ENCODE data around the gene PLS1.
"Not testable (repeated sequence)": the region's sequence is repeated elsewhere in the genome, so short reads cannot be mapped to it uniquely, and the experiment has no call there.

PLS1 gene

DNA sequence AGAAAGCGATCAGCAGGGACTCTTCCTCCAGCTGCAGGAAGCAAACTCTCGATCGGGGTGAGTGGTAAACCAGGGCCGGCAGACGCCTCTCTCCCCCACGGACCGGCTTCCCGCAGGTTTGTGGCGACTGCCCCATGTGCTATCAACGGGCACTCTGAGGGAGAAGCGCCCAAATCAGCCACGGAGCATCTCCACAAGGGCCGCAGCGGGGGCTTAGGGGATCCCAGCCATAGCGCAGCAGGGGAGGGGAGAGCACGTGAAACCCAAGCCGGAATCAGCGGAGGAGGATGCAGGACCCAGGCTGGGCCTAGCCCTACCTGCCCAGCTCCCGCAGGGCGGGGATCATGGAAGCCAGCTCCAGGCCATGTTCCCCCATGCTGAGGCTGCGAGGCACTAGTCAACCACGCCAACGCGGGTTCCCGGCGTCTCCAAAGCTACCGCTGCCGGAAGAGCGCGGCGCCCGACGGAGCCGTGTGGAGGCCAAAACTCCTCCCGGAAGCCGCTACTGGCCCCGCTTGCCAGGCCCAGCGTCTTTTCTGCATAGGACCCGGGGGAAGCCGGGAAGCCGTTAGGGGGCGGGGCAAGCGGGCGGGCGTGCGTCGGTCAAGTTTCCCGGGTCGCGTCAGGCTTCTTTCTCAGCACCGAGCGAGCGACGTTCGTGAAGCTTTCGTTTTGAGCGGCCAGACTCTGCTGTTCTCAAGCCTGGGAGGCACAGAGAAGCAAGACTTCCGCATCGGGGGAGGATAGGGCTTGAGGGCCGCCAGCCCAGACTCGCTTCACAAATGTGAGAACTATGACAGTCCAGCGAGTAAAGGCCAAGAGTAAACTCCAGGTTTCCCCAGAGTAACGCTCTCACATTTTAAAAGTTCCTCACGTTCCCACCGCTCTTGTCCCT, 17.6 kb upstream of the PLS1 start, which contains the start of gene ATR:
Gene ATR (minus strand): TSS at position 405 of the 895 bp plus-strand sequence. CDS start 29 bp downstream, at position 376.
- peak; percentile 98 for DNase-seq
- no peaks in the 10 kb centered on the region for H3K9me3 Mint-ChIP-seq
- peaks cover 20% of the 10 kb centered on the region for H3K27me3 Mint-ChIP-seq
- H3K4me1 Mint-ChIP-seq = peaks cover 46% of the 10 kb centered on the region
- H3K27ac Mint-ChIP-seq = peak within 1 kb of the TSS; percentile 99
- CTCF ChIA-PET = interaction anchor here (1.3 kb wide), 1 partner anchor 10 kb away, joined by 4 read pairs; no protein-coding TSS in a partner anchor
- peaks cover 9% of the 10 kb centered on the region for H3K36me3 Mint-ChIP-seq
- H3K4me3 Mint-ChIP-seq = peak within 1 kb of the TSS; percentile 98

DNA sequence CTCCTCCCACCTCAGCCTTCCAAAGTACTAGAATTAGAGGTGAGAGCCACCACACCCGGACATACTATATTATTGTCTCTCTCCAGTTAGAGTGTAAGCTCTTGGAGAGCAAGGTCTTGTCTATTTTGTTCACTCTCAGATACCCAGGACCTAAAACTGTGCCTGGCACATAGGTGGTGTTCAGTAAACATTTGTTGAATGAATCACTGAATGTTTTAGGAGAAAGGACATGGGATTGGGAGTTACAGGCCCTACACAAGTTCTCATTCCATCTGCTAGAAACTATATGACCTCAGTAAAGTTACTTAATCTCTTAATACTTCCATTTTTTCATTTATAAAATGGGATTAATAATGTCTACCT, 16.2 kb upstream of the PLS1 start:
- CTCF ChIA-PET = no interaction called here
- Mint-ChIP-seq H3K4me1 (peaks cover 38% of the 10 kb centered on the region), H3K36me3 (peaks cover 6% of the 10 kb centered on the region), H3K27me3 (peaks cover 32% of the 10 kb centered on the region), H3K4me3 (peak overlapping the region; percentile 98), H3K9me3 (no peaks in the 10 kb centered on the region), H3K27ac (peak overlapping the region; percentile 99)
- DNase-seq = no peak

DNA sequence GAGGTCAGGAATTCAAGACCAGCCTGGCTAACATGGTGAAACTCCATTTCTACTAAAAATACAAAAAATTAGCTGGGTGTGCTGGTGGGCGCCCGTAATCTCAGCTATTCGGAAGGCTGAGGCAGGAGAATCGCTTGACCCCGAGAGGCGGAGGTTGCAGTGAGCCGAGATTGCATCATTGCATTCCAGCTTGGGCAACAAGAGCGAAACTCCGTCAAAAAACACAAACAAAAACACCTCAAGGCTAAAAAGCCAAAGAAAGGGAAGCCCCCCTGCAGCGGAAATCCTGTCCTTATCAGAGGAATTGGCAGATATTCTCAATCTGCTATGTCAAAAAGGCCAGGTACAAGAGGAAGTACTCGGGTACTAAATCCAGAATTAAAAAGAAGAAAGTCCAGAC, 15.1 kb upstream of the PLS1 start:
- peaks cover 36% of the 10 kb centered on the region for H3K27me3 Mint-ChIP-seq
- H3K4me1 Mint-ChIP-seq = peaks cover 30% of the 10 kb centered on the region
- H3K36me3 Mint-ChIP-seq, H3K4me3 Mint-ChIP-seq, H3K27ac Mint-ChIP-seq, CTCF ChIA-PET, H3K9me3 Mint-ChIP-seq, DNase-seq: not testable (repeated sequence)

DNA sequence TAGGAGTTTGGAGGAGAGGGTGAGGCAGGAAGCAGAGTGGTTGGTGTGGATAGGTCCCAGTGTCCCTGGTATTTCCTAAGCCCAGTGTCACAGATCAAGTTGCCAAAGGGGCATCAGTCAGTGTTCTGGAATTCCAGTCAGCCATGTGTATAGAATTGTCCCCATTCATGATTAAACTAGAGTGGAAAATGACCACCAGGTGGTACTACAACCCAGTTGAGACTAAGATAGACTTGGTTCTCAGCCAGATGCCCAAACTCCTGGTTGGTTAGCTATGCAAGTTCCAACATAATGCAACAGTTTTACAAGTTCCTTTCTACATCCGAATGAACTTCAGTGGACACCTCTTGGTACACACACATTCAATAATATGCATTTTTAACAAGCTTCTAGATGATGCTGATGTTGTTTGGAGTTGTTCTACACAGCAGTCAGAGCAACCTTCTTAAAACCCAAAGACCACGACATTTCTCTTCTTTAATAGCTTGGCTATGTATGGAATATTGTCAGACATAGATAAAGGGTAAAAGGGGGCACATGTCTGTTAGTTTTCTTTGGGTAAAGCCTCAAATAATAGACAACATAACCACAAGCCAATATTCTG, 9.3 kb upstream of the PLS1 start:
- DNase-seq = peak; percentile 36
- Mint-ChIP-seq H3K27me3 (peaks cover 33% of the 10 kb centered on the region), H3K4me3 (no peak overlapping the region), H3K9me3 (no peaks in the 10 kb centered on the region), H3K36me3 (no peaks in the 10 kb centered on the region), H3K4me1 (no peaks in the 10 kb centered on the region), H3K27ac (no peak overlapping the region)
- CTCF ChIA-PET = interaction anchor here (0.7 to 1.2 kb wide), 5 partner anchors 11 to 404 kb away, joined by 3 to 7 read pairs (median 3); no protein-coding TSS in a partner anchor

DNA sequence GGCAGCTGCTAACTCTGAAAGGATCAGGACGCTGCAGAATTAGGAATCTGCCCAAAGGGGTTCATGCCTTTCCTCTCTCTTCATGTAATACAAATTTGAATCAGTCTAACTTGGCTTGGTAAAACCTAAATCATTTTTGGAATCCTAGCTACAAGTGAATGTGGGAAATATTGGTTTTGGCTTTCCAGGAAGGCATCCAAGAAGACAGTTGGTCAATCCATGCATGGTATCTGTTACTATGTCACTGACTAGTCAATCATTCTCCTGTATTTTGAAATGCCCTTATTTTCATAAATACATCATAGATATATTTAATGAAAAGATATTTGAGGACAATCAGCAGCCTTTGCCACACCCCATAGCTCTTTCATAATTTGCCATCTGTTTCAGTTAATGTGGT, 7.5 kb upstream of the PLS1 start:
- CTCF ChIA-PET = interaction anchor here (0.8 to 1.7 kb wide), 4 partner anchors 10 to 317 kb away, joined by 3 to 6 read pairs (median 4); partner anchors contain the start of gene ATR
- no peak overlapping the region for H3K27ac Mint-ChIP-seq
- H3K4me3 Mint-ChIP-seq = no peak overlapping the region

DNA sequence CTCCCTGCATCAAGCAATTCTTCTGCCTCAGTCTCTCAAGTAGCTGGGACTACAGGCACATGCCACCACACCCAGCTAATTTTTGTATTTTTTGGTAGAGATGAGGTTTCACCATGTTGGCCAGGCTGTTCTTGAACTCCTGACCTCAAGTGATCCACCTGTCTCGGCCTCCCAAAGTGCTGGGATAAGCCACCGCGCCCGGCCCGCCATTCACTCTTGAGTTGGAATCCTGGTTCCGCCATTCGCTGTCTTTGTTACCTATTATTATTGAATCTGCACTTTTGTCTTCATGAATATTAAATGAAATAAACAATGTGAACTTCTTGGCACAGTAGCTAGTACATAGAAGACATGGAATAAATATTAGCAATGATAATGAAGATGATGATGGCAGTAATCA, 3.9 kb upstream of the PLS1 start:
- H3K9me3 Mint-ChIP-seq, H3K36me3 Mint-ChIP-seq, DNase-seq, H3K27ac Mint-ChIP-seq, H3K4me3 Mint-ChIP-seq: not testable (repeated sequence)
- peaks cover 18% of the 10 kb centered on the region for H3K27me3 Mint-ChIP-seq
- H3K4me1 Mint-ChIP-seq = peaks cover 13% of the 10 kb centered on the region
- CTCF ChIA-PET = interaction anchor here (1.2 to 1.8 kb wide), 2 partner anchors 10 to 237 kb away, joined by 3 to 4 read pairs; no protein-coding TSS in a partner anchor

More for the DNA sequence above, 7.5 kb upstream of the PLS1 start:
- DNase-seq = no peak
- H3K36me3 Mint-ChIP-seq = no peaks in the 10 kb centered on the region
- no peaks in the 10 kb centered on the region for H3K9me3 Mint-ChIP-seq
- H3K27me3 Mint-ChIP-seq = peaks cover 24% of the 10 kb centered on the region
- no peaks in the 10 kb centered on the region for H3K4me1 Mint-ChIP-seq

DNA sequence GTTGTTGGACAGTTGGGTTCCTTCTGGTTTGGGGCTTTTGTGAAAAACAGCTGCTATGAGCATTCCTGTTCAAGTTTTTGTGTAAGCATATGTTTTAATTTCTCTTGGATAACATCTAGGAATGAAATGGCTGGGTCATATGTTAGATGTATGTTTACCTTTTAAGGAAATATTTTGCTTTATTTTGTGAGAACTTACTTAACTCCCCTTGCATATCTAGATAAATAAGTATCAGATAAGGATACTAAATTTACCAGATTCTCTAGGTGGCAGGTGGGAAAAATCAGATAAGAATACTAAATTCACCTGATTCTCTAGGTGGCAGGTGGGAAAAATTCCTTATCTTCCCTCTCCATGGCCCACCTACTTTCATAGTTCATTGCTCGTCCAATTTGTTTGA, 1.1 kb upstream of the PLS1 start:
- DNase-seq = no peak
- peaks cover 13% of the 10 kb centered on the region for H3K4me1 Mint-ChIP-seq
- CTCF ChIA-PET = no interaction called here
- no peaks in the 10 kb centered on the region for H3K36me3 Mint-ChIP-seq
- H3K27me3 Mint-ChIP-seq = peaks cover 11% of the 10 kb centered on the region
- H3K9me3 Mint-ChIP-seq = no peaks in the 10 kb centered on the region
- peak overlapping the region; percentile 94 for H3K4me3 Mint-ChIP-seq
- H3K27ac Mint-ChIP-seq = no peak overlapping the region

DNA sequence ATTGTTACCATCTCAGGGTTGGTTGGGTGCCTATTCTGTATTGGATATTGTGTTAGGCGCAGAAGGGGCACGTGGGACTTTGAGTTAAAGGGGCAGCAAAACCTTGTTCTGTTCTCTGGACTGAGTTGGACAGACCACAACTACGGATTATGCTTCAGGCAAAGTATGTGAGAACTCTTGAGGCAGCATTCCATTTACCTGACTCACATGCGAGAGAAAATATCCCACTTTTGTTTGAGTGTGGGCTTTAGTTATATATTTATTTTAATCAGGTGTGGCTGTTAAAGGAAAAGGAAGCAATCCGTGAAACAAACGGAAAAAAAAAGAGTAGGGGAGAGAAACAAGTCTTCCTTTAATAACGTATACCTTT, 627 bp upstream of the PLS1 start:
- no peak overlapping the region for H3K27ac Mint-ChIP-seq
- CTCF ChIA-PET = no interaction called here
- no peaks in the 10 kb centered on the region for H3K9me3 Mint-ChIP-seq
- H3K36me3 Mint-ChIP-seq = no peaks in the 10 kb centered on the region
- peaks cover 11% of the 10 kb centered on the region for H3K27me3 Mint-ChIP-seq
- peak overlapping the region; percentile 94 for H3K4me3 Mint-ChIP-seq
- peaks cover 13% of the 10 kb centered on the region for H3K4me1 Mint-ChIP-seq
- DNase-seq = no peak

DNA sequence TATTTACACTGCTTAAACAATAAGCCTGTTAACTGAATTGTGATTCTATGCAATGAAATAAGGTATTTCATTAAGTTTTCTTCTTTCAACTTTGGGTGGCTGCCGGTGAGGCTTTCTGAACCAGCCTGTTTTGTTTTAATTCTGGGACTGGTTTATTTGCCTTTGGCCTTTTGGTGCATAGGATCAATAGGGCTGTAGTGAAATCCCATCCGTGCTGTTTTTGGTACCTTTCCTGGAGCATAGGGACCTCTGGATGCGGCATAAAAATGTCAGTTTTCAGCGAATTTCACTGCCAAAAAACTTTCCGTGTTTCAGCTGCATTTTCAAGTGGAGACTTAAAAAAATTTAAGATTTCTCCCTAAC, 514 bp downstream of the PLS1 start:
- Mint-ChIP-seq H3K27ac (no peak overlapping the region), H3K27me3 (peaks cover 11% of the 10 kb centered on the region)
- CTCF ChIA-PET = no interaction called here

DNA sequence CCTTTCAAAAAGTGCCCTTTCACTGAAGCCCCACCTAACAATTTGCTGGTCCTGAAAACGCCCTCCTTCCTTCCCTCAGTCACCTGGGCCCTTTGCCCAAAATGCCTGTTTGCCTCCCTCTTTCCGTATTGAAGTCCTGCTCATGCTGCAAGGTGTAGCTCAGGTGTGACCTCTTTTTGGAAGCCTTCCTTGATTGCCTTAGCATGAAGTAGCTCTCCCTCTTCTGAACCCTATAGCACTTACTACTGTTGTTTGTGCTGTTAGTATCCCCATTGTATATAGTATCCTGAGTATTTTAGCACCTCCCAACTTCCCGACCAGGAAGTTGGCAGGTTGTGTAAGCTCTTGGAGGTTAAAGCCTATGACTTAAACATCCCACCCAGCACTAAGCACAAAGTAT, 1.7 kb downstream of the PLS1 start:
- Mint-ChIP-seq H3K27ac (no peak overlapping the region), H3K36me3 (no peaks in the 10 kb centered on the region), H3K27me3 (peaks cover 10% of the 10 kb centered on the region), H3K4me1 (peaks cover 13% of the 10 kb centered on the region), H3K9me3 (no peaks in the 10 kb centered on the region), H3K4me3 (no peak overlapping the region)
- CTCF ChIA-PET = interaction anchor here (1.0 kb wide), 1 partner anchor 11 kb away, joined by 3 read pairs; no protein-coding TSS in a partner anchor
- no peak for DNase-seq

More for the DNA sequence above, 514 bp downstream of the PLS1 start:
- Mint-ChIP-seq H3K4me3 (peak overlapping the region; percentile 94), H3K4me1 (peaks cover 13% of the 10 kb centered on the region), H3K36me3 (no peaks in the 10 kb centered on the region), H3K9me3 (no peaks in the 10 kb centered on the region)
- no peak for DNase-seq

DNA sequence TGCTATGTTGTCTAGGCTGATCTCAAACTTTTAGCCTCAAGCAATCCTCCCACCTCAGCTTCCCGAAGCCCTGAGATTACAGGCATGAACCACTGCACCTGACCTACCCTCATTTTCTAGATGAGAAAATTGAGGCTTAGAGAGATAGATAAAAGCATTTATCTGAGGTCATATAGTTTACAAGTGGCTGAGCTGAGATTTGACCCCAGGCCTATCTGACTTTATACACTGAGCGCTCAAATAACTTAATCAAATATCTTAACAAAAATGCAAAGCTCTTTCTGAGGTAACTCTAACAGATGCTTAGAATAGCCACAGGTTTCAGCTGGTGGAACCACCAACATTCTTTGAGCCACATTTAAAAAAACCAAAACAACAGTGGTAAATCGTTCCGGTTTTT, 5.5 kb downstream of the PLS1 start:
- no peak overlapping the region for H3K27ac Mint-ChIP-seq
- no peak overlapping the region for H3K4me3 Mint-ChIP-seq
- H3K36me3 Mint-ChIP-seq = no peaks in the 10 kb centered on the region
- H3K4me1 Mint-ChIP-seq = peaks cover 5% of the 10 kb centered on the region
- no peaks in the 10 kb centered on the region for H3K27me3 Mint-ChIP-seq
- DNase-seq = no peak
- CTCF ChIA-PET = interaction anchor here (1.2 kb wide), 1 partner anchor 13 kb away, joined by 4 read pairs; no protein-coding TSS in a partner anchor
- no peaks in the 10 kb centered on the region for H3K9me3 Mint-ChIP-seq

DNA sequence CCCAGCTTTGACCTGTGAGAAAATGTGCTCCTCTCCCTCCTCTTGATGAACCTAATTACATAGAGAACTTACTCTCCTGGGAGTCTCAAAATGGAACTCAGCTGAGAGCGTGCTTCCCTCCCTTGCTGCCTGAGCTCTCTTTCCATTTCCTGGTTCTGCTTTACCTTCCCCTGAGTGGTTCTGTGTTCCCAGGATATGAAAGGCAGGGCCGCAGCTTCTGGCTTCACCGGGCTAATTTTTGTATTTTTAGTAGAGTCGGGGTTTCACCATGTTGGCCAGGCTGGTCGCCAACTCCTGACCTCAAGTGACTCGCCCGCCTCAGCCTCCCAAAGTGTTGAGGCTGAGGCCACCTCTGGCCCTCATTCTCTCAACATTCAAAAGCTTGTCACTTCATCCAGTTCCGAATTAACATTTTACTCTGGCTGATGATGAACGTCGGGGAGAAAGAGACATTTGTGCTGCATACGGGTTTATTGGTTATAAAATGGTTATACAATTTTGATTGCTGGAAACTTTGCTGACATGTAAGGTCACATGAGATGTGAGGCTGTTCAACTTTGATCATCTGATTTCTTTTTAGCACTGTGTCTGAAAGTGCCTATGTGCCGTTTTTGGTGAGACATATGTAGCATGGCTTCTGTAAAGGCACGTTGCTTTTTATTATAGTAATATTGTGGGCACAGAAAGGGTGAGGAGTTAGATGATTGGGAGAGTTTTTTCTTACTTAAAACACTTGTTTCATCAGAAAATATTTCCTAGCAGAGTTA, 6.6 kb downstream of the PLS1 start:
- Mint-ChIP-seq H3K36me3 (no peaks in the 10 kb centered on the region), H3K27ac (no peak overlapping the region), H3K27me3 (no peaks in the 10 kb centered on the region), H3K9me3 (no peaks in the 10 kb centered on the region), H3K4me1 (no peaks in the 10 kb centered on the region), H3K4me3 (no peak overlapping the region)
- no peak for DNase-seq
- CTCF ChIA-PET = interaction anchor here (0.9 to 1.2 kb wide), 2 partner anchors 14 to 26 kb away, joined by 3 to 4 read pairs; no protein-coding TSS in a partner anchor

DNA sequence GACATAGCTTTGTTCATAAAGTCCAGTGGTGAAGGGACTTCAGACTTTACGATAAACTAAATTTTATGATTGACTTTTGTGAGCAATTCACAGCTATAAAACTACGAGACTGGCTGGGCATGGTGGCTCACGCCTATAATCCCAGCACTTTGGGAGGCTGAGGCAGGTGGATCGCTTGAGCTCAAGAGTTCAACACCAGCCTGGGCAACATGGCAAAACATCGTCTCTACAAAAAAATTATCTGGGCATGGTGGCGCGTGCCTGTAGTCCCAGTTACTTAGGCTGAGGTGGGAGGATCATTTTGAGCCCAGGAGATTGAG, 7.2 kb downstream of the PLS1 start:
- CTCF ChIA-PET, H3K4me3 Mint-ChIP-seq, H3K9me3 Mint-ChIP-seq, DNase-seq, H3K27me3 Mint-ChIP-seq, H3K27ac Mint-ChIP-seq, H3K4me1 Mint-ChIP-seq, H3K36me3 Mint-ChIP-seq: not testable (repeated sequence)

DNA sequence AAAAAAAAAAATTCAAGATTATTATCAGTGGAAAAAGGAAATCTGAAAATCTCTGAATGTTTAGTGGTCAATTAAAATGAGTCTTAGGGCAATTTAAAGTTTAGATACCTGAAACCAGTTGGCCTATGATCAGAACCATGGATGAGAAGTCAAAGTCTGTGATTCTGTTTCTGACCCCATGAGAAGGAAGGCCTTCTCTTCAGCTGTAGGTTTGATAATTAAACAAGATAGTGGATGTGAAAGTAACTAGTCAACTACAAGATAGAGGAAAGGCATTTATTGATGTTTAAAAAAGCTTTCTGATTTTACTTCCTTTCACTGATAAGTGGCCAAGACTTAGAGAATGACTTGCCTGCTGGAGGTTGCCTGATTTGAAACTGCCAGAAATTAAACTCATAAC, 8.7 kb downstream of the PLS1 start:
- no peak for DNase-seq
- H3K4me3 Mint-ChIP-seq = no peak overlapping the region
- CTCF ChIA-PET = no interaction called here
- no peaks in the 10 kb centered on the region for H3K36me3 Mint-ChIP-seq
- no peaks in the 10 kb centered on the region for H3K27me3 Mint-ChIP-seq
- H3K27ac Mint-ChIP-seq = no peak overlapping the region
- H3K4me1 Mint-ChIP-seq = no peaks in the 10 kb centered on the region
- H3K9me3 Mint-ChIP-seq = no peaks in the 10 kb centered on the region
